Osteocyte (in vitro differentiated cells): ENCODE results near the gene EIF2B4. TPM values are rescaled to one million over a fixed set of nuclear protein-coding genes. Genes with fewer than 3 reads are reported as not detected.

ENCODE experiments used
- DNase-seq: peaks from one replicate; pipeline ENCODE4 v3.0.0; 2021; ENCODE audit warnings: mixed read lengths; ENCODE audit not compliant: unreplicated experiment; ENCODE audit errors: extremely low spot score
- H3K27ac Mint-ChIP-seq: one replicate; pipeline ENCODE4 v1.8.0; 2021; ENCODE audit warnings: mild to moderate bottlenecking, mixed read lengths; ENCODE audit not compliant: unreplicated experiment
- H3K27me3 Mint-ChIP-seq: one replicate; pipeline ENCODE4 v1.8.0; 2021; ENCODE audit warnings: mixed read lengths; ENCODE audit not compliant: unreplicated experiment
- H3K36me3 Mint-ChIP-seq: one replicate; pipeline ENCODE4 v1.8.0; 2021; ENCODE audit warnings: mixed read lengths; ENCODE audit not compliant: unreplicated experiment
- H3K4me1 Mint-ChIP-seq: one replicate; pipeline ENCODE4 v1.8.0; 2021; ENCODE audit warnings: mixed read lengths; ENCODE audit not compliant: unreplicated experiment
- H3K4me3 Mint-ChIP-seq: one replicate; pipeline ENCODE4 v1.8.0; 2021; ENCODE audit warnings: mild to moderate bottlenecking, moderate library complexity, mixed read lengths; ENCODE audit not compliant: unreplicated experiment
- H3K9me3 Mint-ChIP-seq: one replicate; pipeline ENCODE4 v1.8.0; 2021; ENCODE audit warnings: mixed read lengths; ENCODE audit not compliant: unreplicated experiment
- CTCF ChIP-seq: fragments of 200-600 bp; sonication (generic); IDR thresholded peaks from 2 replicates; pipeline ENCODE4 v1.5.0; 2021; ENCODE audit warnings: antibody characterized with exemption, mild to moderate bottlenecking, moderate library complexity
- total RNA-seq: library from RNA; stranded (reverse); gene quantifications from 2 replicates; pipeline ENCODE4 v1.2.1, GENCODE V29; 2021

Gene EIF2B4
- total RNA-seq, 1 donor from 2014 or later: 50.4 TPM

DNA sequence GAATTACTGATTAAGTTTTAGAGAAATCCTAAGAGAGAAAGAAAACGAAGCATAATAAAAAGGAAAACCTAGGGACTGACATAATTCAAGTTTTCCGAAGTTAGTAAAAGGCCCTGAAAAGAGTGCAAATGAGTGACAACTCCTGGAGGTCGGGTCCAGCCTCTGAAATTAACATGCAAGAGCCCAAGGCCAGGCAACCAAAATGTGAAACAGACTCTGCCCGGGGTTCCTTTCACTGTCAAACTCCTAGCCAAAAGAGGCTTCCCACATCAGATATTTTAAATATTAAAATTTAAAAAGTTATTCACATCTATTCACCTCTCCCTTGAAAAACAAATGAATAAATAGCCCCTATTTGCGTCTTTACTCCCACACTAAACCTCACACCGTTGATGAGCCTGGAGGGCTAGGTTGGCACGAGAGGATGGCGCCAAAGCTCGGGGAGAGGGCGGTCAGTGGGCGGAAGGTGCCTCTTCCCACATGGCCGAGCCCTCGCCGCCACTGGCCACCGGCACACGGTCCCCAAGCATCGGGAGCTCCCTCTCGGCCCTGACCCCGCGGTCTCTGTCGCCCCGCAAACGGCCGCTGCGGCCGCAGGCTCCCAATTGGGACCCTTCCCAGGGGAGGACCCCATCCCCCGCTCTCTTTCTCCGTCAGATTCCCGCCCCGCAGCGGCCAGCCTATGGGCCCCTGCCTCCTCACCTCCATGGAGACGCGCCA, 38.6 kb upstream of the EIF2B4 start:
- Mint-ChIP-seq H3K27ac (peak overlapping the region; percentile 88), H3K27me3 (no peaks in the 10 kb centered on the region), H3K4me1 (peaks cover 29% of the 10 kb centered on the region), H3K36me3 (peaks cover 4% of the 10 kb centered on the region), H3K9me3 (no peaks in the 10 kb centered on the region), H3K4me3 (peak overlapping the region; percentile 89)
- no peak for DNase-seq
- TF ChIP-seq CTCF: no peak

- Mint-ChIP-seq H3K27me3 (no peaks in the 10 kb centered on the region), H3K27ac (peak overlapping the region; percentile 88), H3K9me3 (no peaks in the 10 kb centered on the region), H3K4me3 (peak overlapping the region; percentile 89), H3K36me3 (peaks cover 4% of the 10 kb centered on the region), H3K4me1 (peaks cover 30% of the 10 kb centered on the region)
- TF ChIP-seq CTCF: peak; percentile 63
- DNase-seq: no peak
These were observed 37.8 kb upstream of the EIF2B4 start for GRCh38 chr2:27407798-27408491.

- DNase-seq: no peak
- Mint-ChIP-seq H3K36me3 (peaks cover 2% of the 10 kb centered on the region), H3K4me3 (no peak overlapping the region), H3K27ac (peak overlapping the region; percentile 85), H3K4me1 (peaks cover 16% of the 10 kb centered on the region), H3K27me3 (no peaks in the 10 kb centered on the region), H3K9me3 (no peaks in the 10 kb centered on the region)
- no peak for TF ChIP-seq CTCF
These were observed 30.4 kb upstream of the EIF2B4 start for GRCh38 chr2:27400348-27401135.

GRCh38 chr2:27398962-27399361, 28.8 kb upstream of the EIF2B4 start:
- Mint-ChIP-seq H3K36me3 (peaks cover 2% of the 10 kb centered on the region), H3K27me3 (no peaks in the 10 kb centered on the region), H3K4me1 (peaks cover 16% of the 10 kb centered on the region), H3K4me3 (no peak overlapping the region), H3K27ac (no peak overlapping the region), H3K9me3 (no peaks in the 10 kb centered on the region)
- DNase-seq: no peak
- TF ChIP-seq CTCF: no peak

DNA sequence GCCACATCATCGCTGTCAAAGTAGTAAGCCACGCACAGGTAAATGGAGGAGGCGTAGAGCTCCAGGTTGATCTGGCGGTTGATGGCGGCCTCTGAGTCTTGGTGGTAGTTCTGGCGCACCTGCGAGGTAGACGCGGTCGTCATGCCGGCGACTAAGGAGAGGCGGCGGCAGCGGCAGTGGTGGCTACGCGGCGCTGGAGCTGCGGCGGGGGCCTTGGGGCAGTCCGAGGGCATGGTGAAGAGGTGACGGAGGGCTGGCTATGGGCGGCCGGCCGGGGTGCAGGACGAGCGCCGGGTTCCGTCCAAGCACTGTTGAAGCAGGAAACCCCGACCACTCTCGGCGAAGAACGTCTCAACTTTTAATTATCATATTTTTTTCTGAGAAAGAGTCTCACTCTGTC, 23.1 kb upstream of the EIF2B4 start:
- Mint-ChIP-seq H3K36me3 (peaks cover 6% of the 10 kb centered on the region), H3K4me3 (no peak overlapping the region), H3K27ac (no peak overlapping the region), H3K27me3 (no peaks in the 10 kb centered on the region), H3K9me3 (no peaks in the 10 kb centered on the region), H3K4me1 (no peaks in the 10 kb centered on the region)
- no peak for TF ChIP-seq CTCF
- DNase-seq: no peak
